ENCODE measurements around the gene GPS2. TPM values are rescaled to one million over a fixed set of nuclear protein-coding genes. Genes with fewer than 3 reads are reported as not detected.

The GPS2 gene
- total and polyA plus RNA-seq, 10 donors, result 54.1 to 123 (median 68.1) TPM

DNA sequence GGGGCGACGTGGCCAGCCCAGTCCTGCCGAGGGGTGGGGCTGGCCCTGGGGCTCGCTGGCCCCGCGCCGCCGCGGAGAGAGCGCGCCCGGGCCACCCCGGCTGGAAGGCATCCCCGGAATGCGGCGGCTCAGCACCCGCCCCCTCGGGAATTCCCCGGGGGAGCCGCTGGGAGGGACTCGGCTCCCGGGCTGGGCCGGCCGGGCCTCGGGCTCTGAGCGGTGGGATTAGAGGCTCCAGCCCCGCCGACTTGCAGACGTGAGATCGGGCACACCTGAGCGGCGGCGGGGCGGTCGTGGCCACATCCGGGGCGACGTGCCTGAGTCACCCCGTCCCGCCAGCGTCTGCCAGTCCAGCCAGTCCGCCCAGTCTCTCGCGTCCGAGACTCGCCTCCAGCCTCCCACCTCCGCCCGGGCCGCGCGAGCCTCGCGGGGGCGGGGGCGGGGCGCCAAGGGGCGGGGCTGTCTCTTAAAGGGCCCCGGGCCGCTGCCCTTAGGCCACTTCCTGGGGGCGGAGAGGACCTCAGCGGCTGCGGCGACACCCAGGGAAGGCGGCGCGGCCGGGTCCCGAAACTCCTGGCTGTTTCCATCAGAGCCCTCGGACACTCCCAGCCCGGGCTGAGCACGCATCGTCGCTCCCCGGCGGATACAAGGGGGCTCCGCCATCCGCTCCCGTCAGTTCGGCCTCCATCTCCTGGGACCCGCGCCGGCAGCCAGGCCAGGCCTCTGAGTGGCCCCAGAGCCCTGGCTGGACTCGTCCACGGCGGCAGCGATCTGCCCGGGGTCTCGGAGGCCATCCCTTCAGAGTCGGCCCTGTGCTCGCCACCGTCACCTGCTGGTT lies 36.7 kb upstream of the GPS2 start, which contains the start of gene KCTD11:
Gene KCTD11, plus strand, starts transcription at position 498 of the 838 bp plus-strand sequence.
- Histone ChIP-seq H3K4me3 (peak within 1 kb of the TSS; percentile 58 to 88 (median 74)), H3K27ac (peak within 1 kb of the TSS; percentile 86 to 94 (median 91)), H3K9me3 (no peaks in the 10 kb centered on the region), H3K4me1 (peaks cover 32 to 92% (median 59%) of the 10 kb centered on the region in 6 donors), H3K36me3 (peaks cover 0 to 43% (median 16%) of the 10 kb centered on the region in 6 donors), H3K27me3 (replicated peaks in 1 of 7) (no peaks in the 10 kb centered on the region)
- intact Hi-C loops (cut with DNase I; ENCODE audit: low total_unique reads), result loop anchor here (10.0 kb wide), 1 partner anchor 163 kb away; no protein-coding TSS in a partner anchor
- whole genome bisulfite sequencing, 5 donors, result 1 to 5% (median 3%) methylated on average over 19 to 91 of the region's 91 CpGs
- peak; percentile 94 for DNase-seq
- TF ChIP-seq, protein P1, sequence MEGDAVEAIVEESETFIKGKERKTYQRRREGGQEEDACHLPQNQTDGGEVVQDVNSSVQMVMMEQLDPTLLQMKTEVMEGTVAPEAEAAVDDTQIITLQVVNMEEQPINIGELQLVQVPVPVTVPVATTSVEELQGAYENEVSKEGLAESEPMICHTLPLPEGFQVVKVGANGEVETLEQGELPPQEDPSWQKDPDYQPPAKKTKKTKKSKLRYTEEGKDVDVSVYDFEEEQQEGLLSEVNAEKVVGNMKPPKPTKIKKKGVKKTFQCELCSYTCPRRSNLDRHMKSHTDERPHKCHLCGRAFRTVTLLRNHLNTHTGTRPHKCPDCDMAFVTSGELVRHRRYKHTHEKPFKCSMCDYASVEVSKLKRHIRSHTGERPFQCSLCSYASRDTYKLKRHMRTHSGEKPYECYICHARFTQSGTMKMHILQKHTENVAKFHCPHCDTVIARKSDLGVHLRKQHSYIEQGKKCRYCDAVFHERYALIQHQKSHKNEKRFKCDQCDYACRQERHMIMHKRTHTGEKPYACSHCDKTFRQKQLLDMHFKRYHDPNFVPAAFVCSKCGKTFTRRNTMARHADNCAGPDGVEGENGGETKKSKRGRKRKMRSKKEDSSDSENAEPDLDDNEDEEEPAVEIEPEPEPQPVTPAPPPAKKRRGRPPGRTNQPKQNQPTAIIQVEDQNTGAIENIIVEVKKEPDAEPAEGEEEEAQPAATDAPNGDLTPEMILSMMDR (IDR thresholded peaks at IDR 0.05 in 8 of 11, conservative IDR thresholded peaks at IDR 0.05 in 3 of 11), result peak in 2 of 11 experiments; percentile 11 to 15
- peak in 1 of 3 donors; percentile 6 for TF ChIP-seq POLR2A (IDR thresholded peaks at IDR 0.05)
- peak; percentile 77 to 85 (median 83) for TF ChIP-seq POLR2AphosphoS5 (IDR thresholded peaks at IDR 0.05)

DNA sequence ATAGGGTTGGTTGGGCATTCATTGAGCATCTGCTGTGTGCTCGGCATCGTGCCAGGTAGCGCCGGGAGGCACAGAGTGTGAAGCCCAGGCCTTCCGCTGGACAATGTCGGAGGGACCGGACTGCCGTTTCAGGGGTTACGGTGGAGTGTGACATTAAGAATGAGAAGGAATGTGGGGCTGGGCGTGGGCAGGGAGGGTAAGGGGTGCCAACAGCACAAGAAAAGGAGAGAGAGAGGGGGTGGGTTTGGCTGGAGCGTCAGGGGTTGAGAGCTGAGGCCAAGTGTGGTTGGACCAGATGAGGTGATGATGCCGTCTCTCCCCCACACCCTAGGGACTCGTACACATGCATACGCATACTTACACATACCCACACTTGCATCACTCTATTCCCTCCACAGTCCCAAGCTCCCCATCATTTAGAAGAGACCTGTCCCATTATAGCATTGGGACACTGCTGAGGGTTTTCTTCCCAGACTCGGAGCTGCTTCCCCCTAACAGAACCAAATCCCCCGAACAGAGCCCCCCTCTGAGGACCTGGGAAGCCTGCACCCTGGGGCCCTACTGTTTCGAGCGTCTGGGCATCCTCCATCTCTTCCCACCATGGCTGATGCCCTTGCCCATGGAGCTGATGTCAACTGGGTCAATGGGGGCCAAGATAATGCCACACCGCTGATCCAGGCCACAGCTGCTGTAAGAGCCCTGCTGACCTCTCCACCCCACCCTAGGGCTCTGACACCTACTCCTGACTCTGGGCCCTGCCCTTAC lies 33.5 kb upstream of the GPS2 start:
- no peaks in the 10 kb centered on the region for H3K9me3 ChIP-seq
- H3K4me3 ChIP-seq, result no peak overlapping the region
- intact Hi-C loops (cut with DNase I; ENCODE audit: low total_unique reads), result loop anchor here (10.0 kb wide), 2 partner anchors 54 to 226 kb away; partner anchors contain the start of genes CD68 and YBX2
- no peak overlapping the region for H3K27ac ChIP-seq
- H3K4me1 ChIP-seq, result peaks cover 28 to 64% (median 44%) of the 10 kb centered on the region in 6 donors
- H3K27me3 ChIP-seq (replicated peaks in 1 of 7), result no peaks in the 10 kb centered on the region
- TF ChIP-seq POLR2AphosphoS5 (IDR thresholded peaks at IDR 0.05) (peak; percentile 28 to 78 (median 42)), POLR2A (IDR thresholded peaks at IDR 0.05) (no peak)
- H3K36me3 ChIP-seq, result peaks cover 0 to 75% (median 38%) of the 10 kb centered on the region in 6 donors
- DNase-seq, result no peak
- WGBS, 5 donors, result 78 to 89% (median 81%) methylated on average over 18 to 19 of the region's 19 CpGs

DNA sequence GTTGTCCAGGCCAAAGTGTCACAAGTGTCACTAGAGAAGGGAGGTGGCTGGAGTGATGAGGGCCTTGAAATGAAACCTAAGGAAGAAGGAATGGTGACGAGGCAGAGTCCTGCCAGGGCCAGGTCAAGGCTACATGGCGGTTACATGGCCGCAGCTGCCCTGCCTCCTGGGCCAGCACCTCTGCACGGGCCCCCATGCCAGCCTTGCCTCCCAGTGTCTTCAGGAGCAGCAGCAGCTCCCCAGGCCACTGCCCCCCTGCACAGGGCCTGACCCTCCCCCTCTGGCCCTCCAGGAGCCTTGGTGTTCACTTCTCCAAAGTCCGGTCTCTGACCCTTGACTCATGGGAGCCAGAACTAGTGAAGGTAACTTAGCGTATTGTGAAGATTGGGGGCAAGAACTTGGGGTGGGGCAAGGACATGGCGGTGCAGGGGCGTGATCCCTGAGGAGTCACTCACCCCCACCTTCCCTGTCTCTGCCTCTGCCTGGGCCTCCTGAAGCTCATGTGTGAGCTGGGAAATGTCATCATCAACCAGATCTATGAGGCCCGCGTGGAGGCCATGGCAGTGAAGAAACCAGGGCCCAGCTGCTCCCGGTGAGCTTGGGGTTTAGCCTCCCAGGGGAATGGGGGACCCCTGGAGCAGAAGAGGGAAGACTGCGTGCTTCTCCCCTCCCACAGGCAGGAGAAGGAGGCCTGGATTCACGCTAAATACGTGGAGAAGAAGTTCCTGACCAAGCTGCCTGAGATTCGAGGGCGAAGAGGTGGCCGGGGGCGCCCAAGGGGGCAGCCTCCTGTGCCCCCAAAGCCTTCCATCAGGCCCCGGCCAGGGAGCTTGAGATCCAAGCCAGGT lies 32.7 kb upstream of the GPS2 start:
- Histone ChIP-seq H3K9me3 (no peaks in the 10 kb centered on the region), H3K4me1 (peaks cover 21 to 55% (median 36%) of the 10 kb centered on the region in 6 donors), H3K4me3 (no peak overlapping the region), H3K27me3 (replicated peaks in 1 of 7) (peaks cover 0 to 7% (median 0%) of the 10 kb centered on the region in 7 donors), H3K36me3 (peaks cover 0 to 83% (median 45%) of the 10 kb centered on the region in 6 donors), H3K27ac (no peak overlapping the region)
- WGBS, 5 donors, result 73 to 82% (median 75%) methylated on average over 19 of the region's 19 CpGs
- intact Hi-C loops (cut with DNase I; ENCODE audit: low total_unique reads), result loop anchor here (10.0 kb wide), 2 partner anchors 53 to 227 kb away; partner anchors contain the start of genes CD68 and YBX2
- TF ChIP-seq POLR2A (IDR thresholded peaks at IDR 0.05), result no peak
- TF ChIP-seq, protein P1 (IDR thresholded peaks at IDR 0.05 in 8 of 11, conservative IDR thresholded peaks at IDR 0.05 in 3 of 11), result no peak
- TF ChIP-seq POLR2AphosphoS5 (IDR thresholded peaks at IDR 0.05), result no peak
- DNase-seq, result no peak

All from spleen (tissue), 11 donors.